Gastroesophageal sphincter (tissue), 4 donors: ENCODE measurements around the gene NOD1. TPM values are rescaled to one million over a fixed set of nuclear protein-coding genes. Genes with fewer than 3 reads are reported as not detected.
A peak's percentile ranks its signal among the peaks of the same experiment; 100 is the strongest.

Source experiments
- ATAC-seq: fragments of 150-250 bp; one replicate; pipeline ENCODE4 v1.9.1; 2016; ENCODE audit warnings: mild to moderate bottlenecking, moderate library complexity
- H3K27ac ChIP-seq, 4 donors: fragments of 200-600 bp; sonication (generic) in 3 of 4; 1 replicate in 3 of 4; 2 replicates in 1 of 4; pipeline ENCODE4 v1.5.1; 2016 to 2019
- H3K27me3 ChIP-seq: fragments of 200-600 bp; sonication (generic); one replicate; pipeline ENCODE4 v1.5.1; 2019
- H3K36me3 ChIP-seq, 2 donors: fragments of 200-600 bp; sonication (generic); one replicate each; pipeline ENCODE4 v1.5.1; 2019; ENCODE audit warnings: control low read depth in 1 of 2
- H3K4me1 ChIP-seq, 3 donors: fragments of 200-600 bp; sonication (generic); 1 replicate in 2 of 3; 2 replicates in 1 of 3; pipeline ENCODE4 v1.5.1; 2016 to 2019; ENCODE audit warnings: control low read depth in 2 of 3
- H3K4me3 ChIP-seq, 2 donors: fragments of 200-600 bp; sonication (generic); one replicate each; pipeline ENCODE4 v1.5.1; 2019; ENCODE audit warnings: mild to moderate bottlenecking in 1 of 2, moderate library complexity in 1 of 2
- H3K9me3 ChIP-seq, 3 donors: fragments of 200-600 bp; sonication (generic); one replicate each; pipeline ENCODE4 v1.5.1; 2017 to 2019; ENCODE audit warnings: control low read depth in 2 of 3
- EP300 ChIP-seq: sonication (generic); formaldehyde crosslinking; IDR thresholded peaks from one replicate; pipeline ENCODE4 v1.6.1; 2017; ENCODE audit warnings: antibody characterized with exemption, mild to moderate bottlenecking
- POLR2A ChIP-seq, 2 donors: fragments of 450-650 bp; IDR thresholded peaks; one replicate each; pipeline ENCODE4 v1.6.1; 2017; ENCODE audit warnings: antibody characterized with exemption in 2 of 2, mild to moderate bottlenecking in 2 of 2, moderate library complexity in 1 of 2
- POLR2AphosphoS5 ChIP-seq: sonication (generic); formaldehyde crosslinking; IDR thresholded peaks from one replicate; pipeline ENCODE4 v1.6.1; 2017; ENCODE audit warnings: antibody characterized with exemption
- WGBS, 2 donors: methylation state at CpG; one replicate each; pipeline ENCODE4 v1.1.5; 2018; ENCODE audit warnings: low coverage in 1 of 2; 5-methylcytosine and 5-hydroxymethylcytosine counted together
- total RNA-seq, 4 donors: library from RNA; depleted of rRNA; stranded (reverse); fragments of >200 nt; gene quantifications; one replicate each; pipeline ENCODE4 v1.1.0, GENCODE V29; 2016
- TF ChIP-seq, protein P1 (sequence below), 4 experiments: fragments of 200-600 bp in 2 of 4; fragments of 450-650 bp in 2 of 4; sonication (generic) in 1 of 4; IDR thresholded peaks; one replicate each; pipeline ENCODE4 v1.5.1; 2017 to 2019; ENCODE audit warnings: antibody characterized with exemption in 4 of 4, mild to moderate bottlenecking in 2 of 4, moderate library complexity in 2 of 4

NOD1 gene
- total RNA-seq, 4 donors from 2014 or later: 10.3 to 28.1 (median 16.9) TPM

DNA sequence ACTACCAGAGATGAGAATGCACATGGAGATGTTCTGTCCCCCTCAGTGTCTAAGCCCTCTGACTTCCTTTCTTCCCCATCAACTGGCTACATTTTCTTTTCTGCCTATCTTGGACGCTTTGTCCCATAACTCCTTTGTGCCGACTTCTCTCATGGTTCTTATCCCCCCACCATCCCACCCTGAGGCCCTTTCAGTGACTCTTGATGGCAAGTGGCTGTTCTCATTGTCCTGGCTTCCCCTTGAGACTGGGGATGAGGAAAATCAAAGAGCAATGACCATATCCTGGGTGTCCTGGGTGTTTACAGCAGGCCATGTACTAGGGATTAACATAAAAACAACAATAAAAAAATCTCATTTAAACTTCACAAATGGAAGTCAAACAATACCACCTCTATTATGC is 44.9 kb upstream of the NOD1 start:
- peaks cover 0 to 17% of the 10 kb centered on the region in 2 donors for H3K36me3 ChIP-seq
- no peaks in the 10 kb centered on the region for H3K9me3 ChIP-seq
- ATAC-seq: no peak
- peaks cover 0 to 10% (median 0%) of the 10 kb centered on the region in 3 donors for H3K4me1 ChIP-seq
- H3K27ac ChIP-seq: no peak overlapping the region
- H3K27me3 ChIP-seq: no peaks in the 10 kb centered on the region
- TF ChIP-seq EP300: no peak
- TF ChIP-seq POLR2A (IDR thresholded peaks at IDR 0.05): no peak
- TF ChIP-seq POLR2AphosphoS5: no peak
- TF ChIP-seq, protein P1, sequence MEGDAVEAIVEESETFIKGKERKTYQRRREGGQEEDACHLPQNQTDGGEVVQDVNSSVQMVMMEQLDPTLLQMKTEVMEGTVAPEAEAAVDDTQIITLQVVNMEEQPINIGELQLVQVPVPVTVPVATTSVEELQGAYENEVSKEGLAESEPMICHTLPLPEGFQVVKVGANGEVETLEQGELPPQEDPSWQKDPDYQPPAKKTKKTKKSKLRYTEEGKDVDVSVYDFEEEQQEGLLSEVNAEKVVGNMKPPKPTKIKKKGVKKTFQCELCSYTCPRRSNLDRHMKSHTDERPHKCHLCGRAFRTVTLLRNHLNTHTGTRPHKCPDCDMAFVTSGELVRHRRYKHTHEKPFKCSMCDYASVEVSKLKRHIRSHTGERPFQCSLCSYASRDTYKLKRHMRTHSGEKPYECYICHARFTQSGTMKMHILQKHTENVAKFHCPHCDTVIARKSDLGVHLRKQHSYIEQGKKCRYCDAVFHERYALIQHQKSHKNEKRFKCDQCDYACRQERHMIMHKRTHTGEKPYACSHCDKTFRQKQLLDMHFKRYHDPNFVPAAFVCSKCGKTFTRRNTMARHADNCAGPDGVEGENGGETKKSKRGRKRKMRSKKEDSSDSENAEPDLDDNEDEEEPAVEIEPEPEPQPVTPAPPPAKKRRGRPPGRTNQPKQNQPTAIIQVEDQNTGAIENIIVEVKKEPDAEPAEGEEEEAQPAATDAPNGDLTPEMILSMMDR (IDR thresholded peaks at IDR 0.05): no peak
- WGBS, 2 donors: 84% methylated on average over 2 of the region's 2 CpGs; no CpG with 5 or more reads in 1 of the 2 donors
- no peak overlapping the region for H3K4me3 ChIP-seq

DNA sequence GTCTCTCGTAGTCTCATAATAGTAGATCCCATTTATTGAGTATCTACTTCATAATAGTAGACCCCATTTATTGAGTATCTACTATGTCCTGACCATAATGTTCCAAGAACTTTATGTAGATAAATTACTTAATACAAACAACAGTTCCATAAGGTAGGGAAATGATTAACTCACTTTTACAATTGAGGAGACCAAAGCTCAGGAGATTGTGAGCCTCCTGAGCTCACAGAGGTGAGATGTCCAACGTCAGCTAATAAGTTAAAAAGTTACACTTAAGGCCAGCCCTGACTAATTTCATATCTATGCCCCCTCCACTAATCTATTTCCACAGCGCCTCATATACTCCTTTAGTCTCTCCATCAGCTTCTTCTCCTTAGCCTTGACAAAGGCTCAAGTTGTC is 43.6 kb upstream of the NOD1 start:
- peaks cover 0 to 23% of the 10 kb centered on the region in 2 donors for H3K36me3 ChIP-seq
- no peaks in the 10 kb centered on the region for H3K9me3 ChIP-seq
- no peaks in the 10 kb centered on the region for H3K27me3 ChIP-seq
- TF ChIP-seq POLR2A (IDR thresholded peaks at IDR 0.05): no peak
- TF ChIP-seq, protein P1 (IDR thresholded peaks at IDR 0.05): no peak
- TF ChIP-seq POLR2AphosphoS5: no peak
- TF ChIP-seq EP300: no peak
- peak overlapping the region in 1 of 4 donors; percentile 14 for H3K27ac ChIP-seq
- H3K4me3 ChIP-seq: no peak overlapping the region
- 97 to 100% methylated on average over 3 of the region's 3 CpGs for WGBS, 2 donors
- no peak for ATAC-seq
- H3K4me1 ChIP-seq: peaks cover 0 to 10% (median 0%) of the 10 kb centered on the region in 3 donors

DNA sequence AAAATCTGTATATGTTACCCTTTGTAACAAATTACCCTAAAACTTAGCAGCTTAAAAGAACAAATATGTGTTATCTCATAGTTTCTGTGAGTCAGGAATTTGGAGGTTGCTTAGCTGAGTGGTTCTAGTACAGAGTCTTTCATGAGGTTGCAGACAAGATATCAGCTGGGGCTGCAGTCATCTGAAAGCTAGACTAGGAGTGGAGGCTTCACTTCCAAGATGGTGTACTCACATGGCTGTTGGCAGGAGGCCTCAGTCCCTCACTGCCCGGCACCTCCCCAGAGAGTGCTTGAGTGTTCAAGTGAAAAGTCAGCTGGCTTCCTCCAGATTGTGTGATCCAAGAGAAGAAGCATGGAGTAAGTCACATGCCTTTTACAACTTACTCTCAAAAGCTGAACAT is 42.9 kb upstream of the NOD1 start:
- Histone ChIP-seq H3K4me3 (no peak overlapping the region), H3K4me1 (peaks cover 0 to 10% (median 0%) of the 10 kb centered on the region in 3 donors), H3K36me3 (peaks cover 0 to 26% of the 10 kb centered on the region in 2 donors), H3K9me3 (no peaks in the 10 kb centered on the region), H3K27ac (no peak overlapping the region), H3K27me3 (no peaks in the 10 kb centered on the region)
- 29 to 86% methylated on average over 1 of the region's 1 CpG for WGBS, 2 donors
- peak; percentile 86 for ATAC-seq
- TF ChIP-seq POLR2AphosphoS5: no peak
- TF ChIP-seq EP300: no peak
- TF ChIP-seq, protein P1 (IDR thresholded peaks at IDR 0.05): no peak
- no peak for TF ChIP-seq POLR2A (IDR thresholded peaks at IDR 0.05)

DNA sequence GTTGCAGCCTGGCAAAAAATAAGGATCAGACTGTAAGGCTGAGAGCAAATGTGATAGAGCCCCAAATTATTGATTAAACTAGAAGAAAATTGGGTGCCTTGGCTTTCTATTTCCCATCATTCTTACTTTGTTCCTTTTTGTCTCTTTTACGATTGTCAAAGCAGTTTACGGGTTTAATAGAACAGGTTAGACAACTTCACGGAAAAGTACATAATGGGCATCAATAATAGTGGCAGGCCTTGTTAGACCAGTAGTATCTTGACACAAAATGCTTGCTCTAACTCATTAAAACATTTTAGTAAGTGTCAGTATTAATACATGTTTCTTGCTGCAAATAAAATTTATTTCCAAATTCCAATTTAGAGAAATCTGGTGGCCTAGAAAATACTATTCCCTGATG is 40.5 kb upstream of the NOD1 start:
- 94 to 97% methylated on average over 3 of the region's 3 CpGs for WGBS, 2 donors
- peaks cover 0 to 19% of the 10 kb centered on the region in 2 donors for H3K36me3 ChIP-seq
- no peaks in the 10 kb centered on the region for H3K9me3 ChIP-seq
- TF ChIP-seq EP300 (no peak), POLR2A (IDR thresholded peaks at IDR 0.05) (no peak), POLR2AphosphoS5 (no peak)
- TF ChIP-seq, protein P1 (IDR thresholded peaks at IDR 0.05): no peak
- ATAC-seq: no peak
- no peaks in the 10 kb centered on the region for H3K27me3 ChIP-seq
- H3K27ac ChIP-seq: no peak overlapping the region
- no peak overlapping the region for H3K4me3 ChIP-seq
- peaks cover 0 to 10% (median 0%) of the 10 kb centered on the region in 3 donors for H3K4me1 ChIP-seq

DNA sequence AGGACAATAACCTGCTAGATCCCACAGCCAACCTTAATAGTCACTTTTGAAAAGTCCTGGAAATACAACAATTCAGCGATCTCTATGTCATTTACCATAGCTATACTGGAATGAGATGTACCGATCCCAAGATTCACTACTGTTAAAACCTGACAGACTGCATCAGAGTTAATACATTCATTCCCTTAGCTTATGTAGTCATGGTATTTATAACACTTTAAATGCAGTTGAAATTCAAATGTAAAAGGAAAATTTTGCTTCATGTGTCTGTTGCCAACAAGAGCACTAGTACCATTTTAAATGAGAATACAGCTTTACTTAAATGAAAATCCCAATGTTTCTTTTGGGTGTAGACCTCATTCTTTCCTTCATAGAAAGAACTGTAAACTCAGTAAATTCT is 37.2 kb upstream of the NOD1 start:
- ATAC-seq: no peak
- H3K9me3 ChIP-seq: no peaks in the 10 kb centered on the region
- peaks cover 0 to 6% (median 0%) of the 10 kb centered on the region in 3 donors for H3K4me1 ChIP-seq
- H3K27me3 ChIP-seq: no peaks in the 10 kb centered on the region
- 92 to 96% methylated on average over 2 of the region's 2 CpGs for WGBS, 2 donors
- H3K27ac ChIP-seq: no peak overlapping the region
- TF ChIP-seq, protein P1 (IDR thresholded peaks at IDR 0.05): no peak
- TF ChIP-seq POLR2AphosphoS5 (no peak), EP300 (no peak), POLR2A (IDR thresholded peaks at IDR 0.05) (no peak)
- no peak overlapping the region for H3K4me3 ChIP-seq
- peaks cover 0 to 8% of the 10 kb centered on the region in 2 donors for H3K36me3 ChIP-seq
